GM18520 (cell line): ENCODE measurements around the gene PHC2.

Source experiments
- ATAC-seq: cut with Tn5 transposase; IDR thresholded peaks from one replicate; pipeline ENCODE4 v1.9.1; 2021; ENCODE audit not compliant: unreplicated experiment

Gene PHC2

GRCh38 chr1:33426916-33427315, 4.0 kb downstream of the PHC2 start:
- no peak for ATAC-seq

GRCh38 chr1:33425900-33426299, 5.0 kb downstream of the PHC2 start:
- ATAC-seq = no peak

- no peak for ATAC-seq
Observed at GRCh38 chr1:33424610-33425009, 6.3 kb downstream of the PHC2 start.

- no peak for ATAC-seq
Observed at GRCh38 chr1:33424205-33424604, 6.7 kb downstream of the PHC2 start.

- ATAC-seq = no peak
Observed at GRCh38 chr1:33420870-33421775, 9.8 kb downstream of the PHC2 start.

- ATAC-seq = no peak
Observed at GRCh38 chr1:33418811-33419210, 12.1 kb downstream of the PHC2 start.

GRCh38 chr1:33414879-33415278, 16.0 kb downstream of the PHC2 start:
- ATAC-seq = no peak

GRCh38 chr1:33410091-33410701, 20.7 kb downstream of the PHC2 start:
- ATAC-seq = no peak

- ATAC-seq = no peak
Observed at GRCh38 chr1:33408093-33408436, 22.8 kb downstream of the PHC2 start.

GRCh38 chr1:33407352-33408092, 23.4 kb downstream of the PHC2 start:
- no peak for ATAC-seq

GRCh38 chr1:33402206-33402605, 28.7 kb downstream of the PHC2 start:
- ATAC-seq = no peak

GRCh38 chr1:33401471-33401870, 29.4 kb downstream of the PHC2 start:
- ATAC-seq = no peak

GRCh38 chr1:33400153-33400911, 30.6 kb downstream of the PHC2 start:
- ATAC-seq = no peak

- no peak for ATAC-seq
Observed at GRCh38 chr1:33399375-33399774, 31.5 kb downstream of the PHC2 start.

GRCh38 chr1:33397994-33398393, 32.9 kb downstream of the PHC2 start:
- ATAC-seq = no peak

GRCh38 chr1:33397125-33397506, 33.8 kb downstream of the PHC2 start:
- no peak for ATAC-seq

GRCh38 chr1:33396188-33397124, 34.4 kb downstream of the PHC2 start:
- no peak for ATAC-seq

- ATAC-seq = no peak
Observed at GRCh38 chr1:33394770-33395169, 36.1 kb downstream of the PHC2 start.

- no peak for ATAC-seq
Observed at GRCh38 chr1:33393991-33394390, 36.9 kb downstream of the PHC2 start.

GRCh38 chr1:33393524-33393923, 37.4 kb downstream of the PHC2 start:
- no peak for ATAC-seq
